IPS DF 4.7 (cell line): ENCODE measurements around the gene PHF5A.

Experiments
- DNase-seq: peaks from one replicate; pipeline ENCODE4 v3.0.0-alpha.2; 2013; ENCODE audit warnings: low spot score; ENCODE audit errors: extremely low read depth

Gene PHF5A

GRCh38 chr22:41468381-41469217 is at the start of gene PHF5A, which contains the start of gene ACO2:
PHF5A (minus strand) TSS chr22:41468692; CDS start chr22:41468653, 39 bp downstream.
ACO2 (plus strand) TSS chr22:41469117; CDS start chr22:41469147, 30 bp downstream.
- peak; percentile 91 for DNase-seq

GRCh38 chr22:41518048-41518347 is 49.5 kb upstream of the PHF5A start:
- DNase-seq, result no peak

DNA sequence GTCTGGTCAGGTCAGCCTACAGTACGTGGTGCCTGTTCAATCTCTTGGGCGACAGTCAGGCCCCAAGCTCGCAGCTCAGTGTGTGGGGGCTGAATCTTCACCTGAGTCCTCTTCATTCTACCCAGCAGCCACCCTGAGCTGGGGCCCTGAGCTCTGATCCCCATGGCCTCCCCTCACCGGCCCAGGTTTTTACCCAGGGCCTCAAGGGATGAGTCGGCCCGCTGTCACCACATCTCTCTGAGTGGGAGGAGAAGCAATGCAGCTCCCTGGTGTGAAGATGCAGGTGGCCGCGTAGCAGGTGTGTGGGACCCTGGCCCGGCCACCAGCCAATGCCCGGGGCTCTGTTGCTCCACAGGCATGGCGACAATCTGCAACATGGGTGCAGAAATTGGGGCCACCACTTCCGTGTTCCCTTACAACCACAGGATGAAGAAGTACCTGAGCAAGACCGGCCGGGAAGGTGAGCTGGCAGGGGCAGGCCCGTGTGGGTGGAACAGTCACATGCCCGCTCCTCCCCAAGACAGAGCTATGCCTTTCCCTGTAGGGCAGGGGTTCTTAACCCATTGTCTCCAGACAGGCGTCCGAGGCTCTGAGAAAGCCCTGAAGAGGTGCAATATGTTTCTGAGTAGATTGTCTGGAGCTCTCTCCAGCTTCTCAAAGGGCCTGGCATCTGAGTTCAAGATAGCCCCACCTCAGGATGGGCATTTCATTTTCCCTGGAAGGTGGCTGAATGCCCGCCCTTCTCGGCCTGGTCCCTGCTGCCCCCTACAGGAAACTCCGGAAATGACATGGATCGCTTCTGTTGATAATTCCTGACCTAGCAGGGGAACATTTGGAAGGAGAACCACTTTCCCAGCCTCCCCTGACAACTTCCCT is 48.9 kb upstream of the PHF5A start:
- DNase-seq, result no peak

DNA sequence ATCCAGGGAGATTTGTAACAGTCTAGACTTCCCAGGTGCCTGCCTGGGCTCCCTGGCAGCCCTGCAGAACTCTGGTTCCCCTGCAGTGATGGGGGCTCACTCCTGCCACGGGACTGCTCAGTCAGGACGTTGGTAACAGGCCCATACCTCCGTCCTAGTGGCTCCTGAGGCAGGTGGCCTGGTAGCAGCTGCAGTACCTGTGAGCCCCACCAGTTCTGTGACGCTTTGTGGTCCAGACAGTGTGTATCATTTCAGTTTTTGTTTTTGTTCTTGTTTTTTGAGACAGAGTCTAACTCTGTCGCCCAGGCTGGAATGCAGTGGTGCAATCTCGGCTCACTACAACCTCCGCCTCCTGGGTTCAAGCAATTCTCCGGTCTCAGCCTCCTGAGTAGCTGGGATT is 48.0 kb upstream of the PHF5A start:
- DNase-seq, result no peak

DNA sequence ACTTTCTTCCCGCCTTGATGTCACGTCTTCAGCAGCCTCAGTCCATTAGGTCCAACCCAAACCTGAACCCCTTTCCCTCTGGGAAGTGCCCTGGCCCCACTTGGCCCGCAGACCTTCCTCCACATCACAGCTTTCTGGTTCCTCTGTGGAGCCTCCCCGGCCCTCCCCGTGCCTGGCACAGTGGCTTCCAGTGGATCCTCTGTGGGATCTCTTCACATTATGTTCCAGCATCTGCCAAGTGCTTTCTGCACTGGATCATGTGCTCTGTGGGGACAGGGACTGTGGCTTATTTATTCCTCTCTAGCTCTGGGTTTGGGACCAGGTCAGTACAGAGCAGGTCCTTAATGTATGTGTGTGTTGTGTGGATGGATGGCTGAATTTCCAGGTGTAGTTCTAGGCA is 44.9 kb upstream of the PHF5A start:
- no peak for DNase-seq

DNA sequence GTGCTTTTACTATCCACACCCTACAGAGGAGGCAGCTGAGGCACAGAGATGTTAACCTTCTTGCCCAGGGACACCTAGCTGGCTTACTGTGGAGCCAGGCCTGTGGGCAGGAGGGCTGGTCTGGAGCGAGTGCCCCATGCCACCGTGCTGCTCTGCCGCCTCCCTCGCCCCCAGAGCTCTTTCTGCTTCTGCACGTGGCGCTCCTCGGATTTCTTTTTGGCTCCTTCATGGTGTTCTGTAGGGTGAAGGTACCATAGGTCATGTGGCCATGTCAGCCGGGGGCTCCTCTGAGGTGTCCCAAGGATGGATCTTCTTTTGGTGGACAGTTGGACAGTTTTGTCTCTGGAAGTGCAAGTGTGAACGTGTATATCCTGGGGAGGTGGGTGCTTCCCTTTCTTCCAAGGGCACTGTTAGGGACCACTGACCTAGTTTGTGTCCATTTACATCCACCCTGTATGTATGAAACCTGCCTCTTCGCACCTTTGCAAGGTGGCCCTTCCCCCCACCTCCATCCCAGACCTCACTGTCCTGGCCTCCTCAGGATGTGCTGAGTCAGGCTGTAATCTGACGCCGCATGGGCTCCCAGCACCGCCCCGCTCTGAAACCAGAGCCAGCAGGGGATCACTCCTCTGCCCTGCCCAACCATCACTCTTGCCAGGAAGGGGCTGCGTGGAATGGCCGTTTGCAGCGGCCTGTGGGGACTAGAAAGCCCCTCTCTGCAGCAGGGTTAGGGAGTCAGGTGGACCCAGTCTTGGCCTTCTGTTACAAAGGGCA is 44.1 kb upstream of the PHF5A start:
- peak; percentile 79 for DNase-seq

- no peak for DNase-seq
Measured at GRCh38 chr22:41511521-41511968, 43.1 kb upstream of the PHF5A start.

- no peak for DNase-seq
Measured at GRCh38 chr22:41508770-41509170, 40.3 kb upstream of the PHF5A start.

DNA sequence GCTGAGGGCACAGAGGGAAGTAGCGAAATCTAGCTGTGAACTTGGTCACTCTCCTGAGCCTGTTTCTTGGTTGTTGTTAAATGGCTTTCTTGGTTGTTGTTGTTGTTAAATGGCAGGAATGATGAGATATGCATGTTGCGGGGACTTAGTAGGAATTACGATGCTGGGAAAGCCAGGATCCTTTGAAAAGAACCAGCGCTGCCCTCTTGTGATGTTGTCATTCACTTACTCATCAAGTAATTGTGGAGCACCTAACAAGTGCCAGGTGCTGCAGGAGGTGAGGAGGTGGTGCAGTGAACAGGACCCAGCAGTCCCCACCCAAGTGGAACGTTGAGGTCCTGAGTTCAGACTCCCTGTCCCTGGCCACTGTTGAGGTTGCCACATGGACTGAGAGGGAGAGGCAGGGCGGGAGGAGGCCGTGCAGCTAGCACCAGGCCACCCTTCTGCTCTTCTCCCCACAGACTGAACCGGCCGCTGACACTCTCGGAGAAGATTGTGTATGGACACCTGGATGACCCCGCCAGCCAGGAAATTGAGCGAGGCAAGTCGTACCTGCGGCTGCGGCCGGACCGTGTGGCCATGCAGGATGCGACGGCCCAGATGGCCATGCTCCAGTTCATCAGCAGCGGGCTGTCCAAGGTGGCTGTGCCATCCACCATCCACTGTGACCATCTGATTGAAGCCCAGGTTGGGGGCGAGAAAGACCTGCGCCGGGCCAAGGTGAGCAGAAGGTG is 39.0 kb upstream of the PHF5A start:
- no peak for DNase-seq

DNA sequence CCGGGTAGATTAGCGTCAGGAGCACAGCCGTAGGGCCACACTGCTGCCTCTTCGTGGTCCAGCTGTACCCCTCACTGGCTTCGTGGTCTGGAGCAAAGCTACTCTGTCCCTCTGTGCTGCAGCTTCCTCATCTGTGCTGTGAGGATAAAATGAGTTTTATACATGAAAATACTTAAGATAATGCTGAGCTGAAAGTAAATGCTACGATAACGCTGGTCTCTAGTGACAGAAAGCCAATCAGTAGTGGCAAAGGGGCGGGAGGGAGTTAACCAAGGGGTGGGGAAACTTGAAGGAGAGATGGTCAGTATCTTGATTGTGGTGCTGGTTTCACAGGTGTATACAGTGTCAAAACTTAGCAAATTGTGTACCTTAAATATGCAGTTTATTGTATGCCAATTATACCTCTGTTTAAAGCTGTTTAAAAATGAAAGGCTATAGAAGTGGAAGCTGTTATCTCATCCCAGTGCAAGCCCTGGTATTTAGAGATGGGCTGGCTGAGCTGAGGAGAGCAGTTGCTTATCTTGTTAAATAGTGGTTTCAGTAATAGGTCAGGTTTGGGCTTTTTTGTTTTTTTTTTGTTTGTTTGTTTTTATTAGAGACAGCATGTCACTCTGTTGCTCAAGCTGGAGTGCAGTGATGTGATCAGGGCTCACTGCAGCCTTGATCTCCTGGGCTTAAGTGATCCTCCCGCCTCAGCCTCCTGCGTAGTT is 37.2 kb upstream of the PHF5A start:
- DNase-seq, result no peak

DNA sequence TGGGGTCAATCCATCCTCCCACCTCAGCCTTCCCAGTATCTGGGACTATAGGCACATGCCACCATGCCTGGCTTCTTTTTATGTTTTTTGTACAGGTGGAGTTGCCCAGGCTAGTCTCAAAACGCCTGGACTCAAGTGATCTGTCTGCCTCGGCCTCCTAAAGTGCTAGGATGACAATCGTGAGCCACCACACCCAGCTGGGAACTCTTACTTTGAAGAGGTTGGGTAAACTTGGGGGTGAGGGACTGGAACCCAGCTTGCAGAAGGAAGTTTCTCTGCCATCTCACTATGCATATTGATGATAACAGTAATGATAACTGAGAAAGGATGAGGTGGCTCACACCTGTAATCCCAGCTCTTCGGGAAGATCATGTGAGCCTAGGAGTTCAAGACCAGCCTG is 36.3 kb upstream of the PHF5A start:
- DNase-seq, result no peak

GRCh38 chr22:41504397-41504796 is 35.9 kb upstream of the PHF5A start:
- no peak for DNase-seq

DNA sequence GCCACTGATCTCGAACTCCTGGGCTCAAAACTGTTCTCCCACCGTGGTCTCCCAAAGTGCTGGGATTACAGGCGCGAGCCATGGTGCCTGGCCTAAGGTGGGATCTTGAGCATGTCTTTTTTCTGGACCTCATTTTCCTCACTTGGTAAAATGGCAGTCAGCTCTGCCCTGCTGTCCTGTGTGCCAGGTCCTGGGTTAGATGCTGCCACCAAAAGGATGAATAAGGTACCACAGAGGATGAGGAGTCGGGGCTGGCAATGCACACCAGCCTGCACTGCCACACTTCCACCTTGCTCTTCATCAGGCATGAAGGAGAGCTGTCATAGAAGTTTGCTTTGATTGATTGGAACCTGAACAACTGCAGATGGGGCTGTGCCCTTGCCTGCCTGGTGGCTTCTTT is 32.7 kb upstream of the PHF5A start:
- DNase-seq, result no peak

- no peak for DNase-seq
Measured at GRCh38 chr22:41500303-41500702, 31.8 kb upstream of the PHF5A start.

GRCh38 chr22:41499624-41500280 is 31.3 kb upstream of the PHF5A start:
- DNase-seq, result no peak

- no peak for DNase-seq
Measured at GRCh38 chr22:41498303-41498835, 29.9 kb upstream of the PHF5A start.

DNA sequence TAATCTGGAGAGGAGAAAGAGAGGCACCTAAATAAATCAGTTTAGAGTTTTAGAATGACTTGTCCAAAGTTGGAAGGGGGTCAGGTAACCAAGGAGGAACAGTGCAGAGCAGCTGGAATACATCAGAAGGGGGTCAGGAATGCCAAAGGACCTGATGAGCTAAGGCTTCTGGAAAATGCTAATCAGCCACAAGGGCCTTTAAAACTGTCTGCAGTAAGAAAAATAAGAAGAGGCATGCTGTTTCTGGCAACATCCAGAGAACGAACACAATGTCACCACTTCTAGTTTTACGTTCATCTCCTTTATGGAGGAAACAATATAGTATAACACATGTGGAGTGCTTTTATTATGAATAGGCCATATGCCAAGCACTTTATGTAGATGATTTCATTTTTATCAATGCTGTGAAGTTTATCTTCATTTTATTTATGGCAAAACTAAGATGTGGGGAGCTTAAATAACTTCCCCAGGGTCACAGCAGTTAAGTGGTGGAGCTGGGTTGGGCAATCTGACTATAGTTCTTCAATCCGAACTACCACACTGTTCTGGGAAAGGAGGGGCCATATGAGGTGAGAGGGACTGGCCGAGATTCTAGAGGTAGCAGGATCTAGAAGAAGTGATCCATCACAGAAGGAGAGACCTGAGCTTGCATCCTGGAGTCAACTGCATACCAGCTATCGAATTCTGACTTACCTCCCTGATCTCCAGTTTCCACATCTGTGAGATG is 23.0 kb upstream of the PHF5A start:
- no peak for DNase-seq

GRCh38 chr22:41488596-41489385 is 20.3 kb upstream of the PHF5A start:
- no peak for DNase-seq
